Neutrophil (primary cell): ENCODE measurements around the gene IL1RL2.

ENCODE experiments used
- H3K27ac ChIP-seq: fragments of 200-600 bp; sonication (generic); 2 replicates; pipeline ENCODE4 v1.5.1; 2016; ENCODE audit warnings: mild to moderate bottlenecking, moderate library complexity
- H3K27me3 ChIP-seq: fragments of 200-600 bp; sonication (generic); 2 replicates; pipeline ENCODE4 v1.6.0; 2016; ENCODE audit warnings: mild to moderate bottlenecking
- H3K36me3 ChIP-seq: fragments of 200-600 bp; sonication (generic); 2 replicates; pipeline ENCODE4 v1.5.1; 2017
- H3K4me1 ChIP-seq, 2 experiments: fragments of 200-600 bp in 1 of 2; sonication (generic) in 1 of 2; 1 replicate in 1 of 2; 2 replicates in 1 of 2; pipeline versions ENCODE4 v1.5.1 to v1.6.1; 2013 to 2016; ENCODE audit warnings: low read depth in 1 of 2, low read length in 1 of 2, mild to moderate bottlenecking in 1 of 2, moderate library complexity in 1 of 2; ENCODE audit not compliant: control insufficient read depth in 1 of 2, insufficient read depth in 1 of 2
- H3K4me3 ChIP-seq, 2 experiments: fragments of 200-600 bp in 1 of 2; sonication (generic) in 1 of 2; 1 replicate in 1 of 2; 2 replicates in 1 of 2; pipeline ENCODE4 v1.5.1; 2013 to 2016; ENCODE audit warnings: low read depth in 1 of 2, low read length in 1 of 2, mild to moderate bottlenecking in 1 of 2, moderate library complexity in 1 of 2
- H3K9me3 ChIP-seq: fragments of 200-600 bp; sonication (generic); 2 replicates; pipeline ENCODE4 v1.5.1; 2016
- TF ChIP-seq, protein P1 (sequence below): fragments of 200-600 bp; sonication (generic); IDR thresholded peaks from 2 replicates; pipeline ENCODE4 v1.5.1; 2016; ENCODE audit warnings: antibody characterized with exemption

The IL1RL2 gene

DNA sequence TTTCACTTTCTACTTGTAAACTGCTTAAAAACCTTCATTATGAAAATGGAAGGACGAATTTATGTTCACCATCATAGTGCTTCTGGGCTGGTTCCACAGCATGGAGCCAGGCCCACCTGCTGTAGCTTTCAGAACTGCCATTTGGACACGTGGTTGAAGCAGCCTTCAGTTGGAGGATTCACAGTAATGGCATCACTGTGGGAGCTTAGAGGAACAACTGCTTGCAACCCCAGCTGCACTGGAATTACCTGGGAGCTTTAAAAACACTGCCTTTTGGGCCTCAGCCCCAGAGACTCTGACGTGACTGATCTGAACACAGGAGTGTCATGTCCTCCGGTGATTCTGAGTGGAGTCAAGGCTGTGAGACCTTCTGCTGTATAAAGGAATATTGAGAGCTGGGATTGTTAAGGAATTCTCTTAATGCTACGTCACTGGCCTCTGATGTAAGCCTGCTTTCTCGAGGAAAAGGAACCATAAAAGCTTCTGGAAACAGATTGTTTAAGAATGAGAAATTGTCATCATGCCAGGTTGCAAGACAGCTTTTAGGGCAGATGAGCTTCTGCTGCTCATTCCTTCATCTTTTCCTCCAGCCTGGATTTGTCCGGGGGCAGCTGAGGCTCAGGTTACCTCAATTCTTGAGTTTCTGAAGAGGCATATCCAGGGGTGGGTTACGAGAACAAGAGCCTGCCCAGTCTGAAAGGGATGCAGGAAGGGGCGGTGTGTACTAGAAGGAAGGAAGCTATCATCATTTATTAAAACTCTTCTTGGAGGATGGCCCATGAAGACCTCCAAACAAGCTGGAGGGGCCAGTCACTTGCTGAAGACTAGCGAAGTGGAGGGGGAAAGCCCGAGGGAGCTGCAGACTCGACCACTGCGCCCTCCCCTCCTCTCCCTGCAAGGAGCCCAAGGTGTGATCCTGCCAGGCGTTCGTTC lies 45.5 kb upstream of the IL1RL2 start:
- no peaks in the 10 kb centered on the region for H3K36me3 ChIP-seq
- no peaks in the 10 kb centered on the region for H3K27me3 ChIP-seq
- peak overlapping the region; percentile 93 for H3K27ac ChIP-seq
- no peak overlapping the region for H3K4me3 ChIP-seq
- TF ChIP-seq, protein P1, sequence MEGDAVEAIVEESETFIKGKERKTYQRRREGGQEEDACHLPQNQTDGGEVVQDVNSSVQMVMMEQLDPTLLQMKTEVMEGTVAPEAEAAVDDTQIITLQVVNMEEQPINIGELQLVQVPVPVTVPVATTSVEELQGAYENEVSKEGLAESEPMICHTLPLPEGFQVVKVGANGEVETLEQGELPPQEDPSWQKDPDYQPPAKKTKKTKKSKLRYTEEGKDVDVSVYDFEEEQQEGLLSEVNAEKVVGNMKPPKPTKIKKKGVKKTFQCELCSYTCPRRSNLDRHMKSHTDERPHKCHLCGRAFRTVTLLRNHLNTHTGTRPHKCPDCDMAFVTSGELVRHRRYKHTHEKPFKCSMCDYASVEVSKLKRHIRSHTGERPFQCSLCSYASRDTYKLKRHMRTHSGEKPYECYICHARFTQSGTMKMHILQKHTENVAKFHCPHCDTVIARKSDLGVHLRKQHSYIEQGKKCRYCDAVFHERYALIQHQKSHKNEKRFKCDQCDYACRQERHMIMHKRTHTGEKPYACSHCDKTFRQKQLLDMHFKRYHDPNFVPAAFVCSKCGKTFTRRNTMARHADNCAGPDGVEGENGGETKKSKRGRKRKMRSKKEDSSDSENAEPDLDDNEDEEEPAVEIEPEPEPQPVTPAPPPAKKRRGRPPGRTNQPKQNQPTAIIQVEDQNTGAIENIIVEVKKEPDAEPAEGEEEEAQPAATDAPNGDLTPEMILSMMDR = no peak
- peaks cover 72 to 77% of the 10 kb centered on the region in 2 experiments for H3K4me1 ChIP-seq
- H3K9me3 ChIP-seq = no peaks in the 10 kb centered on the region

DNA sequence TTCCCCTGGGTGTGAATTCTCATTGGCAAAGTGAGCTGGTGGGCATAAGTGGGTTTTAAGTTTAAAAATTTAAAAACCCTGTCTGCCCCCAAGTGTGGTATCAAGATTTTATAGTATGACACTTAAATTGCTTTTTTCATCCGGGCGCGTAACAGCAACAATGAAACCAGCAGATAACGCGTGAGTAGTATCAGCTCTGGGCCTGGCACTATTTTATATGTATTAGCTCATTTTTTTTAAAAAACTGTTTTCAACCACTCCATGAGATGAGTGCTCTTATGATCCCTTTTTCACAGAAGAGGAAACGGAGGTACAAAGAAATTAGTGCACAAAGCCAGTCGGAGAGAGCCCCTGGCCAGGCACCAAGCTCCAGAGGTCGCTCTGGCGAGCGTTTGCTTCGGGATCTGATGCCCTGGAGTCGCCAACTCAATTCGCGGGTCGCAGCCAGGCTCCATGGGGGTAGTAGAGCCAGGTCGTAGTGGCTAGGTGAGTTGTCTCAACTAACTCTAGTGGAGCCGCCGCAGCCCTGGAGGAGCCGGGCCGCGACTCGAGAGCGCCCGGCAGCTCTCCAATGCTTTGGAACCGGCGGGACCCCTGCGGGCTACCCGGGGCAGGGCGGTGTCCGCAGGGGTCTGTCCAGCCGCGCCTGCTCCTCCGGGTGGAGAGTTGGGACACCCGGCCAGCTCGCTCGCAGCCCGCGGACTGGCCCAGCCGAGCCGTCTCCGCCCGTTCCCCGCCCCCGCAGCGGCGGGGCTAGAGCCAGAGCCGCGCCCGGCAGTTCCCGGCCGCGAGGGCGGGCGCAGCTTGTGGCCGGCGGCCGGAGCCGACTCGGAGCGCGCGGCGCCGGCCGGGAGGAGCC lies 44.6 kb upstream of the IL1RL2 start, which contains the start of gene IL1R1:
IL1R1 (plus strand) TSS at position 777 of the 859 bp plus-strand sequence. CDS start 14,979 bp downstream, outside the sequence.
- H3K27me3 ChIP-seq = no peaks in the 10 kb centered on the region
- TF ChIP-seq, protein P1 = peak; percentile 14
- H3K27ac ChIP-seq = peak within 1 kb of the TSS; percentile 93
- H3K9me3 ChIP-seq = no peaks in the 10 kb centered on the region
- no peaks in the 10 kb centered on the region for H3K36me3 ChIP-seq
- peaks cover 66 to 68% of the 10 kb centered on the region in 2 experiments for H3K4me1 ChIP-seq
- peak within 1 kb of the TSS; percentile 63 to 84 for H3K4me3 ChIP-seq

DNA sequence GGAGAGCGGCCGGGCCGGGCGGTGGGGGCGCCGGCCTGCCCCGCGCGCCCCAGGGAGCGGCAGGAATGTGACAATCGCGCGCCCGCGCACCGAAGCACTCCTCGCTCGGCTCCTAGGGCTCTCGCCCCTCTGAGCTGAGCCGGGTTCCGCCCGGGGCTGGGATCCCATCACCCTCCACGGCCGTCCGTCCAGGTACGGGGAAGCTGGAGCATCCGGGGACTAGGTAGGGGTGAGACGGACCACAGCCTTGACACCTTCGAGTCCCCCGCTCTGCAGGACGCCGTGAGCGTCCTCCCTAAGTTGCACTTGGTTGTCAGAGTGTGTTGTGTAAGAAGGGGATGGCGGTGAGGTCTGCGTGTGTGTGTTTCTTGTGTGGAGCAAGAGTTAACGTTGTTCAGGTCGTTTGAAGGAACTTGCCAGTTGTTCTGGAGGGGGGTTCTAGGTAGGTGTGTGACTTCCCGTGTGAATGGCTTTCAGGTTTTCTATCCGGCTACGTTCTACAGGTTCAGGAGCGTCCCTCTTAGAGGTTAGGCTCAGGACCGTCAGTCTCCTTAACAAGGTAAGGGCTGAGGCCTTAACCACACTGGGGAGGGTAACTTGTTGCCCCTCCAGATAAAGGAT lies 43.9 kb upstream of the IL1RL2 start:
- H3K9me3 ChIP-seq = no peaks in the 10 kb centered on the region
- TF ChIP-seq, protein P1 = peak; percentile 9
- no peaks in the 10 kb centered on the region for H3K36me3 ChIP-seq
- H3K4me1 ChIP-seq = peaks cover 61 to 68% of the 10 kb centered on the region in 2 experiments
- H3K27me3 ChIP-seq = no peaks in the 10 kb centered on the region
- H3K4me3 ChIP-seq = peak overlapping the region; percentile 63 to 84
- peak overlapping the region; percentile 93 for H3K27ac ChIP-seq

DNA sequence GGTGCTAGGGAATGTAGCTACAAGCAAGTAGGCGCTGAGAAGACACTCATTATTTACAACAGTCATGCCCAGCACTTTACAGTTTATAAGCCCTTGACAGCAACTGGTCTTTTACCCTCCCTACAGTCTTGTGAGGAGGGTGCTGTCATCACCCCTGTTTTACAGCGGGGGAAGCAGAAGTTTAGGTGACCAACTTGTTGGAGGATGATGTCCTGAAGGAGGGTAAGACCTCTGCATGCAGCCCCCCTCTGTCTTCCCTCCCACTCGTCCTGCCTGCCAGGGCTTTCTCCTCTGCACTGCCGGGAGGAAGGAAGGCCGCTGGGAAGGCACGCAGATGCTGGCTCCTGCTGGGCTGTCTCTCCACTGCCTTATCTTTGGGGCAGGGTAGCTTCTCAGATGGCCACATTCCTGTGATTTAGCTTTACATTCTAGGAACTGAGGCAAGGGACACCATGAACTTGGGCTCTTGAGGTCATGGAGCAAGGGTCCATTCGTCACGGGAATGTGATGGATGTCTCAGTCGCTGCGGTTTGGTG lies 43.3 kb upstream of the IL1RL2 start:
- Histone ChIP-seq H3K27me3 (no peaks in the 10 kb centered on the region), H3K4me3 (peak overlapping the region; percentile 63 to 84), H3K9me3 (no peaks in the 10 kb centered on the region), H3K4me1 (peaks cover 55 to 62% of the 10 kb centered on the region in 2 experiments), H3K27ac (peak overlapping the region; percentile 93), H3K36me3 (no peaks in the 10 kb centered on the region)
- TF ChIP-seq, protein P1 = no peak

DNA sequence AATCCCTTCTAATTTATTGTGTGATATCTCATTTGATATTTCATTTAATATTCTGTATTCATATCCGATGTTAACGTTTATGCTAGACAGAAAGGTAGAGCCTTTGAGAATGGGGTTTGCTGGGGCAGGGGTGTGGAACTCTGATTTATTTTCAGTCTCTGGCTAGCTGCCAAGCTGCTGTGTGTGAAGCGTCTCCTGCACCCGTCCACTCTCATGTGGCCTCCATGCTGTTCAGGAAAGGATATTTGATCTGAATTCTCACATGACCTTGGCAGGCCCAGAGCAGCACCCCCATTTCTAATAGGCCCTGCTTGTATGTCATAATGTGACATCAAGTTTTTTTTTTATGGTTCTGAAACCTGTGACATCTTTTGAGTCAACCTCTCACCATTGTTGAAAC lies 42.7 kb upstream of the IL1RL2 start:
- Histone ChIP-seq H3K4me3 (peak overlapping the region in 1 of 2 experiments; percentile 84), H3K27me3 (no peaks in the 10 kb centered on the region), H3K9me3 (no peaks in the 10 kb centered on the region), H3K4me1 (peaks cover 49 to 56% of the 10 kb centered on the region in 2 experiments), H3K27ac (peak overlapping the region; percentile 93), H3K36me3 (no peaks in the 10 kb centered on the region)
- TF ChIP-seq, protein P1 = no peak
